Keratinocyte (primary cell): ENCODE data around the gene ATF1.

ENCODE experiments used
- CTCF ChIP-seq, 3 experiments: IDR thresholded peaks in 1 of 3; conservative IDR thresholded peaks in 1 of 3; optimal IDR thresholded peaks in 1 of 3; 2 replicates in 2 of 3; 3 replicates in 1 of 3; pipeline versions ENCODE3 to v1.5.1; 2011; ENCODE audit warnings: low read length in 3 of 3, mild to moderate bottlenecking in 3 of 3, moderate library complexity in 2 of 3, control low read depth in 1 of 3, inconsistent platforms in 1 of 3; ENCODE audit not compliant: insufficient read depth in 2 of 3; ENCODE audit errors: extremely low read depth in 1 of 3
- EZH2 ChIP-seq: IDR thresholded peaks from one replicate; pipeline ENCODE4 v1.6.1; 2012; ENCODE audit warnings: inconsistent platforms, mild to moderate bottlenecking, low read length, moderate library complexity

GRCh38 chr12:50841716-50842531, 78.0 kb downstream of the ATF1 start:
- TF ChIP-seq EZH2 (no peak), CTCF (optimal IDR thresholded peaks at IDR 0.05 in 1 of 3, IDR thresholded peaks at IDR 0.05 in 1 of 3, conservative IDR thresholded peaks at IDR 0.05 in 1 of 3; ENCODE audit: extremely low read depth in 1 of 3, insufficient read depth in 2 of 3, low read length in 3 of 3) (no peak)
